Measurements from ENCODE around the gene HSD11B2.
A peak's percentile ranks its signal among the peaks of the same experiment; 100 is the strongest.

The HSD11B2 gene

DNA sequence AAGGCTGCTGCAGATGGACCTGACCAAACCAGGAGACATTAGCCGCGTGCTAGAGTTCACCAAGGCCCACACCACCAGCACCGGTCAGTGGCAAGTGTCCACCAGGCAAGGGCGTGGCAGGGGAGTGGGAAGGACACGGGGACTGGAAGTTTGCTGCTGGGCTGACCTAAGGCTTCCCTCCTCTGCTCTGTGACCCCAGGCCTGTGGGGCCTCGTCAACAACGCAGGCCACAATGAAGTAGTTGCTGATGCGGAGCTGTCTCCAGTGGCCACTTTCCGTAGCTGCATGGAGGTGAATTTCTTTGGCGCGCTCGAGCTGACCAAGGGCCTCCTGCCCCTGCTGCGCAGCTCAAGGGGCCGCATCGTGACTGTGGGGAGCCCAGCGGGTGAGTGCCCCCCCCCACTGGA lies 4.8 kb downstream of the HSD11B2 start:
- DNase-seq: no peak

DNA sequence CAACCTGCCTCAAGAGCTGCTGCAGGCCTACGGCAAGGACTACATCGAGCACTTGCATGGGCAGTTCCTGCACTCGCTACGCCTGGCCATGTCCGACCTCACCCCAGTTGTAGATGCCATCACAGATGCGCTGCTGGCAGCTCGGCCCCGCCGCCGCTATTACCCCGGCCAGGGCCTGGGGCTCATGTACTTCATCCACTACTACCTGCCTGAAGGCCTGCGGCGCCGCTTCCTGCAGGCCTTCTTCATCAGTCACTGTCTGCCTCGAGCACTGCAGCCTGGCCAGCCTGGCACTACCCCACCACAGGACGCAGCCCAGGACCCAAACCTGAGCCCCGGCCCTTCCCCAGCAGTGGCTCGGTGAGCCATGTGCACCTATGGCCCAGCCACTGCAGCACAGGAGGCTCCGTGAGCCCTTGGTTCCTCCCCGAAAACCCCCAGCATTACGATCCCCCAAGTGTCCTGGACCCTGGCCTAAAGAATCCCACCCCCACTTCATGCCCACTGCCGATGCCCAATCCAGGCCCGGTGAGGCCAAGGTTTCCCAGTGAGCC lies 5.8 kb downstream of the HSD11B2 start:
- no peak for DNase-seq

DNA sequence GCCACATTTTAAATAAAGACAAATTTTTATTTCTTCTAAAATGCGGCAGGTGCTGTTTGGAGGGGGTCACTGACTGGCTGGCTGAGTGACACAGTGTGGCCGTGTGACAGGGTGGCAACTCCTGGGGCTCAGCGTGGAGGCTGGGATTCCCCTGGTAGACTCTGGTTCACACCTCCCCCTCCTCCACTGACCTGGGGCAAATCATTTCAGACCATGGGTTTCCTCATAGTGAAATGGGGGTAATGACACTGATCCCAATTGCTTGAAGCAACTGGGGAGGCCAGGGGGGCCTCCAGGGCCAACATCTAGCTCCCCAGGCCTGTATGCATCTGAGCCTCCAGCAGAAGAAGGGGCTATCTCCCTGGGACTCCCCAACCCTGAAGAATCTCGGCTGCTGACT lies 6.6 kb downstream of the HSD11B2 start:
- no peak for DNase-seq

DNA sequence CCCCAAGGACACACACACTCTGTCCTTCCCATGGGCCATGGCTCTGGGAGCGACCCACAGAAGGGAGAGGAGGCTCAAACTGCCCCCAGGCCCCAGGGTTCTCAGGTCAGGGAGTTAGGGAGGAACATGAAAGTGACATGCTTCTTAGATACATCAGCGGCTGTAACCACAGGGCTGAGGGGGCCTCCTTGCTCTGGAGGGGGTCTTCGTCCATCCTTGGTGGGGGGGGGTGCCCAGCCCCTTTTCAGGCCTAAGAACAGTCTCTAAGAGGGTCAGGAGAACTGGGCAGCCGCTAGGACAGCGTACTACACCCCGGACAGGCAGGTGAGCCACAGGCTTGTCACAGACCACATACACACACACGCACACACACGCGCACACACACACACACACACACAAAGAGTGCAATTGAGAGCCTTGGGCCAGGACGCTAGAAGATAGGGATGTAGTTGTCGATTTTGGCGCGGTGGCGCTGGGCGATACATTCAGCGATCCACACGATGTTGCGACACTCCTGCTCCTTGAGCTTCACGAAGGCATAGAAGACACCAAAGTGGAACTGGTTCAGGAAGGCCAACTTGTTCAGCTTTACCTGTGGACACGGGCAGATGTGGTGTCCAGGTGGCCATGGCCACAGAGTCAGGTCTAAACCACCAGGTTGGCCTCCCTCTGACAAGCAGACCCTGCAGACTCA lies 7.3 kb downstream of the HSD11B2 start:
- no peak for DNase-seq

DNA sequence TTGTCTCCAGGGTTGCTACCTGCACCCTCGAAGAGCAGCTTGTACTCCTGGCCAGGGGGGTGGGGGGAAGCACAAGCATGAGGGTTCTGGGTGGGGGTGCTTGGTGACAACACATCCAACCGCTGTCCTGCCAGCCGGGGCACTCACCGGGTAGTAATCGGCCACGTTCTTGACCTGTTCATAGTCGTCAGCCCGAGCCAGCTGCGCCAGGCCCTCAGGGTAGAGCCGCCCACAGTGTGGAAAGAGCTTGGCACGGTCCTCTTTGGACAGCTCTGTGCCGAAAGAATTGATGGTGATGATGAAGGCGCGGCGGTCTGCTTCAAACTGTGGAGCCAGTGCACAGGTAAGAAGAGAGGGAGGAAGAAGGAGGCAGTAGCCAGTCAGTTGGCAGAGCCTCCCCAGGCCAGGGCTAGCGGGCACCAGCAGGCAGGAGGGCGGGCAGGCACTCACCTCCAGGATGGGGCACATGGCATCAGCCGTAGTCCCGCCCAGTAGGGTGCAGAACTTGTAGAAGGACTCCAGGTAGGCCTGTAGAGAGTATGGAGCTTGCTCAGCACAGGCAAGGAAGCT lies 8.0 kb downstream of the HSD11B2 start:
- no peak for DNase-seq

DNA sequence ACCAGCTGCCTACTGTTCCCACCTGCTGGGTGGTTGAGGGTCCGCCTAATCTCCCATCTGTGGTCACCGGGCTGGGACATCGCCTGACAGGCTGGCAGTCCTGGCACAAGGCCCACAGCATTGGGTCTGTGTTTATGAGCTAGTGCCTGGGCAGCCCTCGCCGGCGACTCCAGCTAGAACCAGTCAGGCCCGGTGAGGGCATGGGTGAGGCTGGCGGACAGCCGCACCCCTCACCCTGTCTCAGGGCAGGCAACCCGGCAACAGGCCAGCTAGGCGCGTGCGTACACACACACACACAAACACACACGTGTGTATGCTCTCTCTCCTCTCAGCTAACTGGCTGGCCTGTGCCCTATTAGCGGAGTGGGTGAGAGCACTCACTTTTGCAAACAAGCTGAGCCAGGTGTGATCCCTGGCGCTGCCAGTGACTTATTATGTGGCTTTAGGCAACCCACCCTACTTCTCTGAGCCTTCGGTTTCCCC lies 10.4 kb downstream of the HSD11B2 start:
- no peak for DNase-seq

DNA sequence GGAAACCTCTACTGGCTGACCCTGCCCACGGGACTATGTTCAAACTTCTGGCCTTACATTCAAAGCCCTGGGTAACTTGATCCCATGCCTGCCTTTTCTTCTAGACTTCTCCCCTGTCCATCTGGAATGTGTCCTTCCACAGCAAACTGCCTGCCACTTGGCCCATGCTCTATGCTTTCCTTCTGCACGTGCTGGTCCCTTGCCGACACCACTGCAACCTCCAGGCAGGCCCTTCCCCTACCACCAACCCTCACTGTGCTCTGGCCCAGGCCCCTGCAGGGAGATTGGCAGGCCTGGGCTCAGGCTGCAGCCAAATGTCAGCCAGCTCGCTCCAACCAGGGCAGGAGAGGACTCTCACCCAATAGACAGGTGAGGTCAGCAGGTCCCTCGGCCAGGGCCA lies 11.0 kb downstream of the HSD11B2 start:
- DNase-seq: no peak

DNA sequence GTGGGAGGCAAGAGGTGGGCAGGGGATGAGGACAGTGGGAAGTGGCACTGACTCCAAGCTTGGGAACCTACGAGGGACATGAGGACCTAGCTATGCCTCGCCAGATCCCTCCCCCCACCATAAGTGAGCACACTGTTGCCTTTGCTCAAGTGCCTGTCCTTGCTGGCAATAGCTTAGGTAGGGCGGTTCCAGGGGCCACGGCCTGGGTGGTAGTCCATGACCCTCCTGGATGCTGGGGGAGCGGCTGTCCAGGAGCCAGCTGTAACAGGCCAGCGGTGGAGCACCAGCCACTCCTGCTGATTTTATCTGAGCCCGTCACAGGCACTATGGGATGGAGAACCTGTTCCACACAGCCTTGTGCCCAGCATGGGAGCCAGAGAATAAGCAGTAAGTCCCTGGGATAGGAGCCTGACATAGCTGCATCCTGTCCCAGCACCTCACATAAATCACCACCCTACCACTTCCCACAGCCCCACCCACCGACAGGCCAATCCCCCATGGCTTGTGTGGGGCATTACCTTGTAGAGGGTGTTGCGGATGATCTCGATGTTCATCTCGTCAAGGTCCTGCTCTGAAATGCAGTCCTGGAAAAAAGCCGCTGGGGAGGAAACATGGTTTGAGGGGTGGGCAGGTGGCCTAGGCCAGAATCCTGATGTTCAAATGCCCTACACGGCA lies 11.8 kb downstream of the HSD11B2 start:
- DNase-seq: no peak

DNA sequence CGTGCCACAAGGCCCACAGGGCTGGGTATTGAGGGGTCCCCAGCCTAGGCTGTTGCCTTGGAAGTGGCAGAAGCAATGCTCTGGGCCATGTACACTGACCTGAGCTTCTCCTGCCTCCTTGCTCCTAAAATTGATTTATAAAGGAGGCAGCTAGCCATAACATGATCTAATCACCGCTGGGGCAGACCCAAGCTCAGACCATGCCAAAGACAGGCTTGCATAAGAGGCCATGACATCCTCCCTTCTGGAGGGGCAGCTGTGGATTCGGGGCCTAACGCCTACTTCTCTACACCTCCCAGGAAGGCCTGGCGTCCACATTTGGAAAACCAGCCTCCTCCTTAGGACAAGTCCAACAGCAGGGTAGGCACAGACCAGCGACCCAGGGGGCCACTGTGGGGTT lies 12.3 kb downstream of the HSD11B2 start:
- no peak for DNase-seq

DNA sequence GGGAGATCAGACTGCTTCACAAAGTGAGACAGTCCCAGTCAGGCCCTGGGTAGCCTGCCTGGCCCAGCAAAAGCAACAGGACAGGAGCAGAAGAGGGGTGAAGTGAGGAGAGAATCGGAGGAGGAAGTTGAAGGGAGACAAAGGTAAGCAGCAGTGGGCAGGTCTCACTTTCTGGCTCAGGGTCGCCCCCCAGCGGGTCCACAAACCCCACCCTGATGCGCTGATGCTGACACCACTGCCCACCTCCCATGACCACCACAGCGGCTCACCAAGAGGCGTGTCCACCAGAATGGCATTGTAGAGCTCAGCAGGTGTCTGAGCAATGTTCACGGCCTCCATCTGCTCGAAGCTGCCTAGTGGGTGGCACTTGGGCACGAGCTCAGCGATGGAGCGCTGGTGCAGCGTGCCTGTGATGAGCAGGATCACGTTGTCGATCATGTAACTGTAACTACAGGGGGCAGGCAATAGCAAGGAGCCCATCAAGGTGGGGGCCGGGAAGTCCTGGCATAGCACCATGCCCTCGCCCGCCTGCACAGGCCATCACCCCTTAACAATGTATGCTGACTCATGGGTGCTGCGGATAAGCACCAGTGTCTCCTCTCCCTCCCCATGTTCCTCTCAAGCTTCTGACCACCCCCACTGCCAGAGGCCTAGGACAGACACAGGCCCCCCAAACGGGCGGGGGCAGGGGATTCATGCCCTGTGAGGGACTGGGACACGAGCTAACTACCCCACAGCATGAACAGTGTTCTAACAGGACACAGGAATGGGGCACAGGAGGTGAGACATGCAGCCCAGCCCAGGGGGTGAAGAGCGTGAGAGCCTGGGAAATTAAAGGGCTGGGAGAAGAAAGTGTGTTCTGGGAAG lies 13.6 kb downstream of the HSD11B2 start:
- no peak for DNase-seq

DNA sequence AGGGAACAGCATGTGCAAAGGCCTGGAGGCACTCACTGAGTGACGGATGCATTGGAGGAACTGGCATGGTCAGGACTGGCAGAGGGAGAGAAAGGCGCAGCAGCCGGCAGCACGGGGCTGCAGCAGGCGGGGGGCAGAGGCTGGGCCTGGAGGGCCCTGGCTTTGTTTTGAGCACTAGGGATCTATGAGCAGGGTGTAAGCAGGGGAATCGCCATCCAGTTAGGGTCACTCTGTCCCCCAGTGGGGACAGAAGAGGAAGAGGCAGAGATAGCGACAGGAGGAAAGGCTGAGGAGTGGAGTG lies 14.2 kb downstream of the HSD11B2 start:
- DNase-seq: no peak

DNA sequence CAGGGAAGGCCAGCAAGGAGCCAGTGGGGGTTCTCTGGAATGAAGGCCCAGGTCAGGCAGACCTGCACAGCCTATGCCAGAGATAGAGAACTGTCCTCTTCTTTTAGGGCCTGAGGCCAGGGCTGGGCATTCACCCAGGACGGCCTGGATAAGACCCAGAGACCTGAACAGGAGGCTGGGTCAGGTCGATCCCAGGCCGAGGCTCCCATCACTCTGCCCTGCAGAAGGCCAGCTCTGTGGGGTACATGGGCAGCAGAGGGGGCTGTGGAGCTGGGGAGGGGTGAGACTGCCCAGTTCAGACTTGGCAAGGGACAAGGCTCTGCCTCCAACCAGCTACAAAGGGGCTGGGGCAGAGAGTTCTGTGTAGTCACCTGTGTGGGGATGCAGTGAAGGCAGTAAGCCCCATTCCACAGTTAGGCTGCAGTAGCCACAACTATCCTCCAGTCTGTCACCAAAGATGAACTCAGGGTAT lies 14.6 kb downstream of the HSD11B2 start:
- no peak for DNase-seq

DNA sequence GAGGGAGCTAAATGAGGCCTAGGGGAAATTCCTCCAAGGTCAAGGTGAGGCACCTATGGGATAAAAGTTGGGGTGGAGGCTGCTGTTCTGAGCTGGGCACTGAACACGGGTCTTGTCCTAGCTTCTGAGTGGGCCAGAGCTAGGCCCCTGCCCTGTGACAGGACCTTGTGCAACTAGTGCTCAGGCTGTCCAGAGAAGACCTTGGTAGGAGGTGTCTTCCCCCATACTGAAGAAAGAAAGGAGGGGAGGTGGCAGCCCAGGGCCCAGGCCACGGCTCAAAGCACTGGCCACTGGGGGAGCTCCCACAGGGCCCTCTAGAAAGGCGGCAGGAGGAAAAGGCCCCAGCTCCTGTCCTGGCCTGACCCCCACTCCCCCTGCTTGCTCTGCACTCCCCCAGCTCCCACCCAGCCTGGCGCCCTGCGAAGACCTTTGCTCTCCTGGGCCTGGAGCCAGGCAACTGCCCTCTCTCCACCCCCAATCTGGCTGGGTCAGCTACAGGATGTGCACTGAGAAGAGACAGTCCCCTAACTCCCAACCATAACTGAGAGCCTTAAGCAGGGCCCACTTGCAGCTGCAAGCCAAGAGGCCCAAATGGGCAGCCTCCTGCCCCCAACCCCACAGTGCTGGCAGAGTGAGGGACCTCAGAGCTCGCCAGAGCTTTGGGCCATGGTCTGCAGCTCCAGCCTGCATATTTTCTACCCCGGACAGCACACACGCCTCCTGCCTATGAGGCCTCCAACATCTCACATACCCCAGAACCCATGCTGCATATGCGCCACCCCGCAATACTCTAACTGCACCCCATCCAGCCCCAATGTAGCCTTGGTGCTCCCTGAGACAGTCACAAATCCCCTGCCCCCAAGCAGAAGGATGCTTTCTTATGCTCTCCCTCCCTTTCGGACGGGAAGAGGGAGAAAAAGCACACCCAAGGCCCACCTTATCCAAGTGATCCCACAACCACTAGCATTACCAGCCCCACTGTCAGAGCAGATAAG lies 15.3 kb downstream of the HSD11B2 start:
- no peak for DNase-seq

DNA sequence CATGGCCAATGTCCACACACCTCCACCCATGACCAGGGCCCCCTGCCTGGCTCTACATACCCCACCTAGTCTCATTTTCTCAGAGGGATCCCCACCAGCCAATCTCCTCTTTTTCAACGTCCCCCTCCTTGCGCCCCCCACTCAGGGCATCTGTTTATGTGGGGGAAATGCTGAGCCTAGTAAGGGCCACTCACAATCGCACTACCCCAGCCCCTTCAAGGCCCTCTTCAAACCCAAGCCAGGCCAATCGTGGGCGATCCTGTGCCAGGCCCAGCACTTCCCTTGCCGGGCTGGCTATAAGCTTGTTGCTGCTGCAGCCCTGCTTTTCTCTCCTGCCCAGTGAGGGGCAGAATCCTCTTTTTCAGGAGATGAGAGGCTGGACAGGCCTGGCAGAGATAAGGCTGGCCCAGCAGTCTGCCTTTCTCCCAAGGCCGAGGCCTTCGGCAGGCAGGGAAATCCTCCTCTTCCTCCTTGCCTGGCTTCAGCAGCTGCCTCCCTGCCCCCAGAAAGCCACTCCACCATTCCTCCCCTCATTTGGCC lies 16.1 kb downstream of the HSD11B2 start:
- no peak for DNase-seq

DNA sequence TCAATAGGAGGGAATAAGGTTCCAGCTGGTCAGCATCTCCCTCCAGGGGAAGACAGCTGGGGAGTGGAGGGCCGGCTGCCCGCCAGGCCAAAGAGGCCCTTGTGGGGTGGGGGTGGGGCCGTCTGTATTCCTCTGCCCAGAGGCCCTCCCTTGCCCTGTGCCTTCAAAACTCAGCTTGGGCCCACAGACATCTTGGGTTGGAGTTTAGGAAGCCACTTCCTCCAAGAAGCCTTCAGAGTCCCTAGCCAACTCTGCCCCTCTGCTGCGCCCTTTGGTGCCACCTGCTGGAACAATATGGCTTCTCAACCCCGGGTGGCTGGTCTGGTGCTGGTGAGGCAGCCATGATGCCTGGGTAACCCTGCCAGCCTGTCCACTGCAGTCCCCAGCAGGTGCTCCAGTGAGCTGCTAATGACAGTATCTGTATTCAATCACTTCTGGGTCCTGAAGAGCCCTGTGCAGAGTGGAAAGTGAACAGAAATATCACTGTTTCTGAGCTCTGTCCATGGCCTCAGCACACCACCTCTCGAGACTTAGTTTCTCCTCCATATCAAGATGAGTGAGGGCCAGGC lies 16.7 kb downstream of the HSD11B2 start:
- DNase-seq: peak; percentile 58

DNA sequence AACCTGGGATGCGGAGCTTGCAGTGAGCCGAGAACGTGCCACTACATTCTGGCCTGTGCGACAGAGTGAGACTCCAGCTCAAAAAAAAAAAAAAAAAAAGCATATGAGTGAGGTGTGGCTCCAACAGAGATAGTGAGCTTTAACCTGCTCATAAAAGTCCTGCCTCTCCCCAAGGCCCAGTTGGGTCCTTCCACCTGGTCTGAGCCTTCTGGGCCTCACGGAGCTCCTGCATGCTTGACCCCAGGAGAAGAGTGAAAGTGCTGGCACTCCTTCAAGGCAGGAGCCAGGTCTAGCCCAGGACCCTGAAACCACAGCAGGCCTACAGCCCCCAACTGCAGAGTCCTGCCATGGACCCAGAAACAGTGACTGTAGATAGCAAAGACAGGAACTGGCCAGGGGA lies 17.7 kb downstream of the HSD11B2 start:
- DNase-seq: no peak

DNA sequence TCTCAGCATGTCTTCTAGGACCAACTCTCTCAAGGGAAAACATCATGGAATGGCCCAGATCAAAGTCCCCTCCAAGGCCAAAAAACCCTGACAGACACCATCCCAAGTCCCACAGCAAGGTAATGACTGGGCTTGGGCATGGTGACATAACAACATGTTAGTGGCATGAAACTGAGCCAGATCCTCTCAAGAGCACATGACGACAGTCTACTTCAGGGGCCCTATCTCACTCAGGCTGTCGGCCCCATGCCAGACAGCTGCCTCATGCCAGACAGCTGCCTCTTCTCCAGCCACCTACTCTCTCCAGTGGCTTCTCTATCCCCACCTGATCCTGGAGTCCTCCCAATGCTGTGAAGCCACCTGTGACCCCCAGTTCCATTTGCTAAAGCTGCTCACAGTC lies 18.4 kb downstream of the HSD11B2 start:
- no peak for DNase-seq

DNA sequence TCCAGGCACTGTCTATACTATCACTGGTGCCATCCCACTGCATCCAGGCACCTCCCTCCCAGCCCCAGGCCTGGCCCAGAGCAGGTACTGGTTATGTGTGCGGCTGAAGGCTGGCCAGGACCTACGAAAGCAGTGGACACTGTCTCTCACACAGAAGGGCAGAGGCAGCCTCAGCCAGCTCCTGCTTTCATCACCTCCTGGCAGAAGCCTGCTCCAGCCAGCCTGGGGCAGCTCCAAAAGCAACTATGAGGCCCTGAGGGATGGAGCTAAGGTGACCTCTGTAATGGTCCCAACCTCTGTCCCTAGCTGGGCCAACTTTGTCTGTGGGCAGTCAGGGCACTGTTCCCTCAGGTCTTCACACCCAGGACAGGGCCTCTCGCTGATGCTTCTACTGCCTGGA lies 18.8 kb downstream of the HSD11B2 start:
- no peak for DNase-seq

DNA sequence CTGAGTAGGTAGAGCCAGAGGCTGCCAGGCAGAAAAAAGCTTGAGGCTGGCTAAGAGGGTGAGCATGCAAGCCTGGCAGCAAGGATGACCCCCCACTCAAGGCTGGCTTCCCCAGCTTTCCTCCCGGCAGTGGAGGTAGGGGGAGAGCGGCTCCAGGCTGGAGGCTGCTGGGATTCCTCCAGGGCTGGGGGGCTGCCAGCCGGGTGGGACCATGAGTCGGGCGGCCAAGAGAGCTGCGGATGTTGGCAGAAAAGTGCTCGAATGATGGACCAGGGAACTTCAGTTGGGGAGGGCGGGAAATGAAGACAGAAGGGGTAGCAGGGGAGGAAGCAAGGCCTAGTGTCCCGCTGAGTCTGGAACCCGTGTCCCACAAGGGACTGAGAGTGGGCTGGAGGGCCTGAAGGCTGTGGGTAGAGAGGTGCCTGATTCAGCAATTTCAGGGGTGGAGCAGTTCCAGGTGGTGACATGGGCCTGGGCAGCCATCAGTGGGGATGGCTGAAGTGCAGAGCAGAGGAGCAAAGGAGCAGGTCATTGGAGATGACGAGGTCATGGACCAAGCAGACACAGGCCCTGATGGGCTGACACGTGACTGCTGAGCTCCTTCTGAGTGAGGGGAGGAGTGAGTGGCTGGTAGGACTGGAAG lies 20.3 kb downstream of the HSD11B2 start:
- no peak for DNase-seq

DNA sequence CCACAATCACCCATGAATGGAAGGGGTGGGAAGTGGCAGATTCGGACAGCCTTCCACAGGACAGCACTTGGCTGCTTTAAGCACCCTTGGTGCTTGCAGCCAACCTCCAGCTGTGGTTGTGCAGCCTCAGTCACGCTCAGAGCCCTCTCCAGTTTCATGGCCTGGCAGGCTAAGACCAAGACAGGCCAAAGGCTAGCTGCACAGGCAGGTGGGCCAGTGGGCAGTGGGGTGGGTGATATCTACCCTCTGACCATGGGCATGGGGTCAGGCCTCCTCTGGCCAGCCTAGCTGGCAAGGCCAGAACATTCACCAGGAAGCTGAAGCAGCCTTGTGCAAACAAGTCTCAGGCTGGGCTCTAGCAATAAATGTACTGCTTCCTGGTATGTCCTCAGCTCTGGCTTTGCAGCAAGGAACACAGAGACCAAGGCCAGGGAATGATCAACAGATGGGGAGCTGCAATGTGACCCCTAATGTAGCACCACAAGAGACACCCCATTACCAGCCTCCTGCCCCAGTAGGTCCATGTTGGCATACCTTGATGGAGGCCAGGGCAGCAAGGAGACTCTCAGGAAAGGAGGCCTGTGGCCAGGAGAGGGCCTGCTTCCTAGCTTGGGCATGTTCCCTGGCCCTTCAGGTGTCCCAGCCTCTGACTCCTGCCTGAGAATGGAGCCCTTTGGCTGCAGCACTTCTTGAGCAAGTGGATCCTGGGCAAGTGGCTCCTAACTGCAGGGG lies 20.9 kb downstream of the HSD11B2 start:
- no peak for DNase-seq
